HL-60/S4 treated with phorbol 12-myristate 13-acetate at 8.2 ng/mL for 4 days and 3 days (cell line): ENCODE results near the gene BRF1.
"Not testable (repeated sequence)": the region's sequence is repeated elsewhere in the genome, so short reads cannot be mapped to it uniquely, and the experiment has no call there.

Experiments
- in situ Hi-C: fragments of 300-500 bp; cut with MboI; formaldehyde crosslinking; loops from 2 replicates; pipeline ENCODE4 v1.15.0; 2022; ENCODE audit warnings: low sequenced_read_pairs

Gene BRF1

GRCh38 chr14:105292826-105293711 is 7.7 kb downstream of the BRF1 start:
- in situ Hi-C loops, result no loop called here

- in situ Hi-C loops, result no loop called here
These were observed 10.0 kb downstream of the BRF1 start for GRCh38 chr14:105290621-105291346.

DNA sequence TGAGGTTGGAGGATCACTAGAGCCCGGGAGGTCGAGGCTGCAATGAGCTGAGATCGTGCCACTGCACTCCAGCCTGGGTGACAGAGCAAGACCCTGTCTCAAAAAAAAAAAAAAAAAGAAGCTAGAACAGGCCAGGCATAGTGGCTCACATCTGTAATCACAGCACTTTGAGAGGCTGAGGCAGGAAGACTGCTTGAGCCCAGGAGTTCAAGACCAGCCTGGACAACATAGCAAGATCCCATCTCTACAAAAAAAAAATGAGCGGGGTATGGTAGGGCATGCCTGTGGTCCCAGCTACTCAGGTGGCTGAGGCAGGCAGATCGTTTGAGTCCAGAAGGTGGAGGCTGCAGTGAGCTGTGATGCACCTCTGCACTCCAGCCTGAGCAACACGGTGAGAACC is 11.9 kb downstream of the BRF1 start:
- in situ Hi-C loops, result not testable (repeated sequence)

GRCh38 chr14:105287249-105288102 is 13.3 kb downstream of the BRF1 start:
- in situ Hi-C loops, result no loop called here

- in situ Hi-C loops, result no loop called here
These were observed 14.0 kb downstream of the BRF1 start for GRCh38 chr14:105286759-105287144.

GRCh38 chr14:105285174-105285573 is 15.6 kb downstream of the BRF1 start:
- in situ Hi-C loops, result no loop called here

GRCh38 chr14:105283899-105284298 is 16.9 kb downstream of the BRF1 start:
- in situ Hi-C loops, result no loop called here

GRCh38 chr14:105283028-105283427 is 17.8 kb downstream of the BRF1 start:
- in situ Hi-C loops, result no loop called here

GRCh38 chr14:105282098-105282725 is 18.6 kb downstream of the BRF1 start:
- in situ Hi-C loops, result no loop called here

DNA sequence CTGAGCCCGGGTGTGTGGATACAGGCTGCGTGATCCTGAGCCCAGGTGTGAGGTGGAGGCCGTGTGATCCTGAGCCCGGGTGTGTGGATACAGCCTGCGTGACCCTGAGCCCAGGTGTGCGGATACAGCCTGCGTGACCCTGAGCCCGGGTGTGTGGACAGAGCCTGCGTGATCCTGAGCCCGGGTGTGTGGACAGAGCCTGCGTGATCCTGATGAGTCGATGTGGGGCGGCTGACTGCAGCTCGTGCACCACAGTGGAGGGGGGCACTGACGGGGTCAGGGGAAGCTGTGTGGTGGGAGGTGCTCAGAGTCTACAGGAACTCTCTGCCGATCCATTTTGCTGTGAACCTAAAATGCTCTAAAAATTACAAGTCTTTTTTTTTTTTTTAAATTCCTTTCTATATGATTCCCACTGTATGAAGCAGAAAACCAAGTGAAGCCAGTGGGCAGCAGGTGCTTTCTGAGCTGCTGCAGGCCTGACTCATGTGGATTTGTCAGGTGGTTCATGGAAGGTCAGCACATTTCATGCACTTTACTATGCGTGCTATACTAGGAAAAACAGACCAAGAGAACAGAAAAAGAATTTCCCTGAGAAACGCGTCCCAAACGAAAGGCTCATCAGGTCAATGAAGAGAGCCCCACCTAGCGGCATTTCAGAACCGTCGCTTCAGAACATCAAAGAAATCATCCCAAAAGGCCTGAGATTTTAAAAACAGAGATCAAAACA is 19.3 kb downstream of the BRF1 start:
- in situ Hi-C loops, result no loop called here

DNA sequence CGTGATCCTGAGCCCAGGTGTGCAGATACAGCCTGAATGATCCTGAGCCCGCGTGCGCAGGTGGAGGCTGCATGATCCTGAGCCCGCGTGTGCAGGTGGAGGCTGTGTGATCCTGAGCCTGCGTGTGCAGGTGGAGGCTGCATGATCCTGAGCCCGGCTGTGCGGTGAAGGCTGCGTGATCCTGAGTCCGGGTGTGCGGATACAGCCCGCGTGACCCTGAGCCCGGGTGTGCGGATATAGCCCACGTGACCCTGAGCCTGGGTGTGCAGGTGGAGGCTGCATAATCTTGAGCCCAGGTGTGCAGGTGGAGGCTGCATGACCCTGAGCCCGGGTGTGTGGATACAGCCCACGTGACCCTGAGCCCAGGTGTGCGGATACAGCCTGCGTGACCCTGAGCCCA is 20.3 kb downstream of the BRF1 start:
- in situ Hi-C loops, result no loop called here

DNA sequence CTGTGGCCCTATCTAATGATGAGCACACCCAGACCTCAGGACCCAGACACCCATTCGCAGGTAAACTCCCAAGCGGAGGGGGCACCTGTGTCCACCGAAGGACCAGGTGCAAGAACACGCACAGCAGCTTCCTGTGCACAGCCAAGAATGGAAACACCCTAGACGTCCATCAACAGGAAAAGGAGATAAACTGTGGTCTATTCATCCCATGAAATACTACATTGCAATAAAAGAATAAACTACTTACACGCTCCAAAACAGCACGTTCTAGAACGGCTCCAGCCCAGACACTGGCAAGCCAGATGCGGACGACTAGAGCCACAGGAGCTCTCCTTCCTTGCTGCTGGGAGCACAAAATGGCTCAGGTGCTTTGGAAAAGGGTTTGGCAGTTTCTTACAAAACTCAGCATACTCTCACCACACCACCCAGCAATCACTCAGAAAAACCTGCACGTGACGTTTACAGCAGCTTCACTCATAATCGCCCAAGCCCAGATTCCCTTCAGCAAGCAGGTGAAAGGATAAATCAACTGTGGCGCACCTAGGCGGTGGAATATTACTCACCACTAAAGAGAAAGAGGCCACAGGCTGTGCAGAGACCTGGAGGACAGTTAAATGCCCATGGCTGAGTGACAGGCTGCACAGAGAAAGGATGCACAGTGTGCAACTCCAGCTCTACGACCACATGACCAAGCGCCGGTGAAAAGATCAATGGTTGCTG is 21.0 kb downstream of the BRF1 start:
- in situ Hi-C loops, result no loop called here

DNA sequence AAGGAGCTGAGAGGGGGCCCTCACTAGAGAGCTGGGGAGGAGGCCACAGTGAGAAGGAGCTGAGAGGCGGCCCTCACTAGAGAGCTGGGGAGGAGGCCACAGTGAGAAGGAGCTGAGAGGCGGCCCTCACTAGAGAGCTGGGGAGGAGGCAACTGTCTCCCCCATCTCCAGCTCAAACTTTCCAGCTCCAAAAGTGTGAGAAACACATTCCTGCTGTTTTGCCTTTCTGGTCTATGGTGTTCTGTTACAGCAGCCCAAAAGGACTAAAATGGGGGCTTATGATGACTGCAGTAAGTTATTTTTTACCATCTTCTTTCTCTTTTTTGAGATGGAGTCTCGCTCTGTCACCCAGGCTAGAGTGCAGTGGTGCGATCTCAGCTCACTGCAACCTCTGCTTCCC is 23.4 kb downstream of the BRF1 start:
- in situ Hi-C loops, result not testable (repeated sequence)

DNA sequence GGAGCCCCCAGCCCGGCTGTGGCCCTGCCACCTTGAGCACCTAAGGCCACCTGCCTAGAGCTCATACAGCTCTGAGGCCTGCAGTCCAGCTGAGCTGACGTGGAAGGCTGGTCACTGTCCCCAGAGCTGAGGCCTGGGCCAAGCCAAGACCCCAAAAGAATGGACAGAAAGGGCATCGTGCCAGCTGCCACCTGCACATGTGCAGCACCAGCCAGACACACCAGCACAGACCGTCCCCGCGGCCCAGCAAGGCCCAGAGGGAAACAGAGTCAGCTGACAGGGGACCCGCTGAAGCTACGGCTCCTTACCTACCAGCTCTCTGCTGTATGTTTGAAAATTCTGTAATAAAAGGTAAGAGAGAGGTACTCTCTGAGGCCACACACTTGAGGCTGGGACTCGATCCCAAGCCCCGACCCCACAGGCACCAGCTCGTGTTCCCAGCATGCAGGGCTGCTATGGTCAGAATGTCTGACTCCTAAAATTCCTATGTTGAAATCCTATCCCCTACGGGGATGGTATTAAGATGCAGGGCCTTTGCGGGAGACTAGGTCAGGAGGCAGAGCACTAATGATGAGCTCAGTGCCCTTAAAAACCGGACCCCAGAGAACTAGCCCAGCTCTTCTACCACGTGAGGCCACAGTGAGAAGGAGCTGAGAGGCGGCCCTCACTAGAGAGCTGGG is 25.4 kb downstream of the BRF1 start:
- in situ Hi-C loops, result no loop called here

GRCh38 chr14:105274637-105275036 is 26.2 kb downstream of the BRF1 start:
- in situ Hi-C loops, result no loop called here

DNA sequence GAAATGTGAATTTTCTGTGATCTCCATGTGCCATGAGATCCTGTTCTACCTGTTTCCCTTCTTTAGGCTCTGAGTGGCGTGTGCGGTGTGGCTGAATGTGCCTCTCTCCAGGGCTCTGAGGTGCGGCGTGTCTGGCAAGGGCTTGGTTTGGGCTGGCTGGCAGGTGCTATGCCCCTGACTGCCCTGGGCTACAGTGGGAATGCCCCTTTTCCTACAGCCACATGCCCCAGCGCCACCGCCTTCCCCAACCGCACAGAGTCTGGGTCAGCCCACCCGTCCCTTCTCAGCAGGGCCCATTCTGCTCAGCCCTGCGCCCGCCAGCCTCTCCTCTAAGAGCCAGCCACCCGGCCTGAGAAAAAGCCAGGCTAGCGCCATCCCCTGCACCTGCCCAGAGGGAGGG is 27.7 kb downstream of the BRF1 start:
- in situ Hi-C loops, result no loop called here

- in situ Hi-C loops, result no loop called here
These were observed 28.2 kb downstream of the BRF1 start for GRCh38 chr14:105272623-105273022.

DNA sequence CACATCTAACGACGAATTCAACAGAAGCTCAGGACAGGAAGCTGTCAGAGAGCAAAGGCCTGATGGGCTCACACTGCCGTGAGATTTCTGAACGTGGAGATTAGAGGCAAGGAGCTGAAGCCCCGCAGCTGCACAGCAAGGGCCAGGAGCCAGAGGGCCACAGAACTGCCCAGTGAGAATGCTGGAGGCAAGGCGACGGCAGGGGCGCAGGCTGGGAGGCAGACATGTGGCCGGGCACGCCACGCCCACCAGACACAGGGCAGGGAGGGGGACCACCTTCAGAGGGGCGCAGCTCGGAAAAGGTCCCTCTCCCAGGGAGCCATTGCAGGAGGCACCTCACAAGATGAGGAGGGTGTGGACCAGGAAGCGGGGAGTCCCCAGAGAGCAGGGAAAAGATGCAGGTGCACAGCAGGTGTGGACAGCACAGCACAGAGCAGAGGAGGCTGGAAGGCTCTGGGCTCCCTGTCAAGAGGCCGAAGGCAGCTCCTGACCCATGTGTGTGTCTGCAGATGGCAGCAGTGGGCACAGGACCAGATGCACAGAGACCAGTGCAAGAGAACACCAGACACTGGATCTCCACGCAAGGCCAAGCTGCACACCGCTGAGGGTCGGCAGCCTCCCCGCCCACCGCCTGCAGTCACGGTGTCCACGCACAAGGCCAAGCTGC is 29.4 kb downstream of the BRF1 start:
- in situ Hi-C loops, result no loop called here
